HT1080 (cell line): ENCODE data around the gene MCM8. TPM values are rescaled to one million over a fixed set of nuclear protein-coding genes. Genes with fewer than 3 reads are reported as not detected.
"Not testable (repeated sequence)": the region's sequence is repeated elsewhere in the genome, so short reads cannot be mapped to it uniquely, and the experiment has no call there.

Source experiments
- DNase-seq: peaks from one replicate; pipeline ENCODE4 v3.0.0-alpha.2; 2015; ENCODE audit warnings: low read depth
- total RNA-seq: library from RNA; depleted of rRNA; stranded (reverse); fragments of >200 nt; shearing (Covaris generic); gene quantifications from 2 replicates; pipeline ENCODE4 v1.2.3, GENCODE V29; 2014

The MCM8 gene
- total RNA-seq, 1 experiment from 2014 or later: 29.0 TPM

- no peak for DNase-seq
These were observed 49.3 kb downstream of the MCM8 start for GRCh38 chr20:5999783-6000182.

- no peak for DNase-seq
These were observed 50.4 kb downstream of the MCM8 start for GRCh38 chr20:6000871-6001270.

GRCh38 chr20:6006603-6006949 lies 56.1 kb downstream of the MCM8 start:
- DNase-seq: no peak

- no peak for DNase-seq
These were observed 56.7 kb downstream of the MCM8 start for GRCh38 chr20:6007094-6007528.

GRCh38 chr20:6007529-6008103 lies 57.2 kb downstream of the MCM8 start:
- no peak for DNase-seq

GRCh38 chr20:6008254-6008653 lies 57.8 kb downstream of the MCM8 start:
- DNase-seq: peak; percentile 88

GRCh38 chr20:6012179-6012578 lies 61.7 kb downstream of the MCM8 start:
- no peak for DNase-seq

GRCh38 chr20:6014017-6014416 lies 63.6 kb downstream of the MCM8 start:
- no peak for DNase-seq

- no peak for DNase-seq
These were observed 64.5 kb downstream of the MCM8 start for GRCh38 chr20:6014957-6015356.

- no peak for DNase-seq
These were observed 67.0 kb downstream of the MCM8 start for GRCh38 chr20:6017467-6017866.

- DNase-seq: no peak
These were observed 67.4 kb downstream of the MCM8 start for GRCh38 chr20:6017880-6018279.

- no peak for DNase-seq
These were observed 74.3 kb downstream of the MCM8 start for GRCh38 chr20:6024768-6025167.

- peak; percentile 61 for DNase-seq
These were observed 75.6 kb downstream of the MCM8 start for GRCh38 chr20:6026051-6026450.

GRCh38 chr20:6028818-6029217 lies 78.4 kb downstream of the MCM8 start:
- DNase-seq: no peak

GRCh38 chr20:6029538-6029937 lies 79.1 kb downstream of the MCM8 start:
- no peak for DNase-seq

GRCh38 chr20:6030453-6031080 lies 80.1 kb downstream of the MCM8 start:
- DNase-seq: no peak

- DNase-seq: not testable (repeated sequence)
These were observed 82.5 kb downstream of the MCM8 start for GRCh38 chr20:6032907-6033306.

GRCh38 chr20:6034134-6034969 lies 83.9 kb downstream of the MCM8 start:
- no peak for DNase-seq

GRCh38 chr20:6036213-6036612 lies 85.8 kb downstream of the MCM8 start:
- DNase-seq: no peak

- no peak for DNase-seq
These were observed 86.6 kb downstream of the MCM8 start for GRCh38 chr20:6037082-6037481.

GRCh38 chr20:6038256-6038655 lies 87.8 kb downstream of the MCM8 start:
- DNase-seq: no peak

- DNase-seq: no peak
These were observed 89.3 kb downstream of the MCM8 start for GRCh38 chr20:6039766-6040165.

GRCh38 chr20:6040540-6040939 lies 90.1 kb downstream of the MCM8 start:
- no peak for DNase-seq
